ENCODE measurements around the gene PTPRD.

PTPRD gene

DNA sequence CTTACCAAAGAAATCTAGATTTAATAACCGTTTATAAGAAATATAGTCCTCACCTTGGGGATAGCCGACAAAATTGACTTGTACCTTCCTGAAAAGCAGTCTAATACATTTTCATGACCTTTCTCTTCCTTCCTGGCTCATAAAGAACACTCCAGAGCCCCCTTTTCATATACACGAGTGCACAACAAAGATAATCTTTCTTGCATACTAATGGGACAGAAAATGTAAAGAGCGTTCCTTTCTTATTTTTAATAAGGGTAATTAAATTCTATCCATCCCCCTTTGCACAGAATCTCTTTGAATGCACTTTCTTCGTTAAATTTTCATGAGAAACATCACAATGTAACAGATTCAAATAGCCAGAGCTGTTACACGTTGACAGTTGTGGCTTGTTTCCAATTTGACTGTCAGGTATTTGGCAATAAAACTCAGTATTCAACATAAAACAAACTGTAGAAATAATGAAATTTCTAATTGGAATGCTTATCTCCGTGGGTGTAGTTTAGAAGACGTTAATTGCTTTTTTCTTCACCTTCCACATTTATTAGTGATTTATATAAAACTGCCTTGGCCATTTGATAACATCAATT lies 2080.9 kb downstream of the PTPRD start:
- DNase-seq = no peak

- no peak for DNase-seq
These were observed 2091.7 kb downstream of the PTPRD start for GRCh38 chr9:8521112-8521511.

- DNase-seq = no peak
These were observed 2097.1 kb downstream of the PTPRD start for GRCh38 chr9:8515748-8516147.

- DNase-seq = no peak
These were observed 2098.0 kb downstream of the PTPRD start for GRCh38 chr9:8514760-8515159.

DNA sequence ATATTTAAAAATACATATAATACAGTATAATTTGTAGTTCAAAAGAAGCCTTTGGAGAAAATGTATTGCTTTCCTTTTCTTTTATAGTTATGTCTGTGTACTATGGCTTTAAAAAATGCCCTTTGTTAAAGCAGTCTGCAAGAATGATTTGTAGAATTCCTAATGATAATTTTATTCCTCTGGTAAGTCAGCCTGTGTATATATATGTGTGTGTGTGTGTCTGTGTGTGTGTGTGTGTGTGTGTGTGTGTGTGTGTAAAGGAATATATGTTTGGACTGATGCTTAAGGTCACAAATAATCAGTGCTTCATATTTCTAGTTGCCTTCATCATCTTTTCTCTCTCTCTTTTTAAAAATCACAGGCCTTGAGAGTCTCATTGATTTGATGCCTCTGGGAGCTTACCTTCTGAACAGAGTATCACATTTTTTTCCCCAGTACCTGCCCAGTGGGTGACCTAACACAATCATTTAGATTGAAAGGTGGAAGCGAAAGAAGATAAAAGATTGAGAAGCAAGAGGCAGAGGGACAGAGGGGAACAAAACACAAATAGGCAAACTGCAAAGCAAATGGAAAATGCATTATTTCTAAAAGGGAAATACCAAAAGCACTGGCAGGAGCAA lies 2104.0 kb downstream of the PTPRD start:
- no peak for DNase-seq

- DNase-seq = no peak
These were observed 2118.2 kb downstream of the PTPRD start for GRCh38 chr9:8494571-8494970.

DNA sequence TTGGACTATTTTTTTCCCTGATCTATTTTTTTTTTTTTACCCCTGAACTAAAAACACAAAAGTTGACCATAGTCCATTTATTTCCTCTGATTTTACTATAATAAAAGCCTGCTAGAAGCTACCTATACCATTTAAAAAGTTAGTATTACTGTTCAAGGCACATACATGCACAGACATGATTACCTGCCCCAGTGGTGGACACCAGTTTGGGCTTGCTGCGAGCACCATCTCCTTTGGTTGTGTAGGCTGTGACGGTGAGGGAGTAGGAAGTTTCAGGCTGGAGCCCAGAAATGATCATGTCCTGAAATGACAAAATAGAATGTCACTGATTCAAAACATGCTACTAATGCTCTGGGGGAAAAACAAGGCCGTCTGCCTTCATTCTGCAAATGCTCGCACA lies 2120.1 kb downstream of the PTPRD start:
- no peak for DNase-seq

GRCh38 chr9:8492024-8492423 lies 2120.8 kb downstream of the PTPRD start:
- no peak for DNase-seq

DNA sequence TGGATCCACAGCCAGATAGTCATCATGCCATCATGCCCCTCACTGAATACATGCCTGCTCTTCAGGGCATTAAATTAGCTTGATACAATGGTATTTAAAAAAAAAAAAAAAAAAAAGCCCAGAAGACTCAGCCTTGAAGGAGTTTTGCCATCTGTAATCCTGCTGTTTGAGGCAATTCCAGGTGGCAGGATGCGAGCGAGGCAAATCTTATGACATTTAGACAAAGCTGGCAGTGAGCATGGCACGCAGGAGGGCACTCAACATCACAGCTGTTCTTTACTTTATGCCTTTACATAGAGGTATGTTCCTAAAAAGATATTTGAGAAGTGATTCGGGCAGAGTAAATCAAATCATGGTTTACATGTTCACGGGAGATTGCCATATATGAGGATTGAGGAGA lies 2121.2 kb downstream of the PTPRD start:
- DNase-seq = no peak

GRCh38 chr9:8489835-8490234 lies 2123.0 kb downstream of the PTPRD start:
- DNase-seq = no peak

DNA sequence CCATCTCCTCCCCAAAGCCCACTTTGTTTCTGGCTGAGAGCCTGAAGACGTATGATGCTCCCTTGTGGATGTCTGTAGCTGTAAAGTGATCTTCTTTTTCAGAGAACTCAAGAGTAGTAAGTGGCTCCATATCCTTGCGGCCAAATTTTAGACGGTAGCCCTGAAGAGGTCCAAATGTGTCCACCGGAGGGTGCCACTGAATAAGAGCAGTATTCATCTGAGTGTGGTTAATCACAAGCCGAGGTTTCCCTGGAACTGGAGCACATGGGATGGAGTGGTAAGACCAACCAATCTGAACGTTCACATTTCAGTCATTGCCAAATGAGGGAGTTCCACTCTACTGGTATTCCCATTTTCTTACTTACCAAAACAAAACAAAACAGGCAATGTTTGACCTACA lies 2126.7 kb downstream of the PTPRD start:
- no peak for DNase-seq

- DNase-seq = no peak
These were observed 2128.1 kb downstream of the PTPRD start for GRCh38 chr9:8484597-8485191.

DNA sequence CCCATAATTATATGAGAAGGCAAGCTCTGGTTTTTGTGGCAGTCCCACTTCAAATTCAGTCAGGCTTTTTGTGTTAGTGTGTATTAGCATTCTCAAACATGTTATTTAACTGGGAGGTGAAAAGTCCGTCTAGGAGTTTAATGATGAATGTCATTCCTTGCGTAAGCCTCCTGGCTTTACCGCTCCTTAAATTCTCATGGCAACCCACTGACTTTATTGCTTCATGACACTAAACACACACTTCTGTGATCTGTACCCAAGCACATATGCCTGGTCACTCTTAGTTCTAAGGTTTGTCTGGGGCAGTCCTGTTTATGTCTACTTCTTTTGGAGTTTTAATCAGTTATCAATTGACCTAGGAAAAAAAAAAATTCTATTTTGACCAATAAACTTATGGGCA lies 2135.4 kb downstream of the PTPRD start:
- no peak for DNase-seq

DNA sequence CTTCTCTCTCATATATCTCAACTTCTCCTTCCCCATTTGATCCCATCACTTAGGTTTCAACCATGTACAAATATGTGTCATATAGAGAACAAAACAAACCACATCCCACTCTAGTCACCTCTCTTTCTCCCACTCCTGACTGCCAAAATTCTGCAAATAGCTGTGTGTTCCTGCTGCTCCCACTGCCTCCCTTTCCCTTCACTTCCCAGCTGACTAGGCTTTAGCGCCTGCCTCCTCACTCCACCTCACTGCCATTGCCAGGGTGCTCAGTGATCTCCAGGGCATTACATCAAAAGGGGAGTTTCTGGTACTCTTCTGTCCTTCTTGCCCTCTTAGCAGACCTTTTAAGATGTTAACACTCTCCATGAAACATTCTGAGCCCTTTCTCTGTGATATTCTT lies 2137.9 kb downstream of the PTPRD start:
- DNase-seq = no peak

- DNase-seq = no peak
These were observed 2139.4 kb downstream of the PTPRD start for GRCh38 chr9:8473244-8474020.

DNA sequence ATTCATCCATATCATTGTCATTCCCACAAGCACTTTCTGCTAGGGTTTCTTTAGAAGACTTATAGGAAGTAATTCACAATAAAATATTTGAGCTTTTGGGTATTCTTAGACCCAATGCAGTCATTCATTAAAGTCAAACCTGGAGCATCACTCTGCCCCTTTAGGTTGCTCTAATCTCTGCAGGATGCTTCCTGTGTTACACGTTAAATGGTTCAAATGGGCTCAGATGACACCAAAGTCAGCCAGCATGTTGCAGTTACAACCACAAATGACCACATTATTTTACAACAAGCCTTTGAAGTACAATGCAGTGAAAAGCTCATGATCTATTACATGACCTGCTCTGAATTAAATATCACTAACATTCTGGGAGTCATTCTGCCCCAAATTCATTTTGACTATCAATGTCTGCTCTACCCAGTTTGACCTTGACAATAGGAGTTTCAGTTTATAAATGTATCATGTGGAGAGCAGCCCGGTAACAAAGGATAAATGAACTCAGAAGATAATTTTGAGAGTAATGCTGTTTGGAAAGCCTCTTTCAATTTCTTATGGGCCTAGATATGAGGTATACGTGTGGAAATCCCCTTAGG lies 2144.7 kb downstream of the PTPRD start:
- DNase-seq = no peak

DNA sequence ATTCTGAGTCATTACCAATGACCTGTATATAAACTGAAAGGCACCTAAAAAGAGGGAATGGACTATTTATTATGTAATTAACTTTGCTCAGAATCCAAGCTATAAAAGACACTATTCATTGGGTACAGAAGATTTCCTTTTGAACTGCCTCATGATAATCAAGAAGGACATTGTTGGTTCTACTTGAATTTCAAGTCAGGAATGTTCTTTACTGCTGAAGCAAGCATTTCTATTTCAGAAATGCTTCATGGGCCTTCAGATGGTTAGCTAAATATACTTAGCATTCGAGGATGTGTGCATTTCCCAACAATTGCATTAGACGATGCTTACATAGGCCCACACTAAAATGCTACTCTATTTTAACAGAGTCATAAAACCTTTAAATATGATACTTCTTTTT lies 2155.0 kb downstream of the PTPRD start:
- DNase-seq = no peak

DNA sequence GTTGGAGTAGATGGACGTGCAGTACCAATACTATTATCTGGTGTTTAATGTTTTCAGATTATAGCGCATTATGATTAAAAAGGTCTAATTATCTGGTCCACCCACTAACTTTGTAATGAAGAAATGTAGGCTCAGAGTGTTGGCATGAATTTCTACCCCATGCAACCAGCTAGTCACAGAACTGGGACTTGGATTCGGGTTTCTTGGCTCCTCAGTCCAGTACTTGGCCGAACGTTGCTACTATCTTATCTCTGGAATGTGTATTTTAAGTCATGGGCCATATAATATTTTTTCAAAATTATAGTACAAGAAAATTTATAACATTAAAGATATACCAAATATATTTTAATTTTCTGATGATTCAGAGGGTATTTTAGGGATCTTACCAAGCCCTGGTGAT lies 2155.7 kb downstream of the PTPRD start:
- no peak for DNase-seq

DNA sequence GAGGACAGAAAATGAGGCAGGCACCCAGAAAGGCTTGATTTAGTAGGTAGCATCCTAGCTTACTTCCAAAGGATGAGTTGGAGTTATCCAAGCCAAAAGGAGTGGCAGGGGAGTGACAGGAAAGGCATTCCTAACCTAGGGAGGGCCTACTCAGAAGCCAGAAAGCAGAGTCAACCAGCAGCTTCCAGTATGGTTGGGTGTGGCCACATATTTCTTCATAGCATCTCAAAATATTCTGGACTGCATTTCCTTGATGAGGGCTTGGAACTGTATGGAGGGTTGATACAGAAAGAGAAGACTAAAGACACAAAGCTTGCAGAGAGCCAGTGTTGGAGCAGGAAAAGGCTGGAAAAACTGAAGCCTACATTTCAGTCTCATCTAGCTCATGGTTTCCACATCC lies 2156.5 kb downstream of the PTPRD start:
- no peak for DNase-seq

- DNase-seq = no peak
These were observed 2161.8 kb downstream of the PTPRD start for GRCh38 chr9:8450810-8451545.

GRCh38 chr9:8448226-8448625 lies 2164.6 kb downstream of the PTPRD start:
- DNase-seq = no peak

DNA sequence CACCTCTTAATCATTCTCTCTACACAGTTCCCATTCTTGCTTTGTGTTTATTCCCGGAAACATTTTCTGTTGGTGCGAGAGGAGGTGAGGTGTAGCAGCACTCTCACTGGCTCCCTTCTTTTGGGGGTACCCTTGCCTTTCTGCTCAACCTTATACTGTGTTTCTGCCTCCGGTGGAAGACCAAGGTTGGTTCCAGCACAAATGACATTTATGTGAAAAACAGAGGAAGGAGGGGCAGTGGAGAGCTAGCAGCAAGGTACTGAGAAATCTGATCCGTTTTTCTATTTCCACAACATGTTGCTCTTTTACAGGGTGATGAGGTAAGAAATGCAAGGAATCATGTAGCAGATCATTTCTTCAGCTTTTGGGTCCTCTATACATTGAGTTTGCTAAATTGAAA lies 2165.2 kb downstream of the PTPRD start:
- DNase-seq = no peak

DNA sequence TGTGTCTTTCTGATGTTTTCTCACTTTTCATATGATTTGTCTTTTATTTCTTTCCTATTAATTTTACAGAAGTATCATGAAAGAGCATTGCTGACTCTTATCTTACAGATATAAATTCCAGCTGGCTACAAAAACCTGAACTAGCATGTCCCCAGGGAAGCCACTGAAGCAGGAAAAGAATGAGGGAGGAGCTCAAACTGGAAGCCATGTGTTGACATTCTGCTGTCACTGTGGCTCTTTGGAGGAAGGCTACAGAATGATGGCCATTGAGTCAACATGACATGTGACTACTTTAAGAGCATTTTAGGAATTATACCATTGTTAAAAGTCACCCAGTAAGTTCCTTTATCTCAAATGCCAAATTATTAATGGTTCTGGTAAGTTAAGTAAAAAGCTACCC lies 2174.9 kb downstream of the PTPRD start:
- DNase-seq = no peak
